C4-2B (cell line): ENCODE measurements around the gene WWP2.
A peak's percentile ranks its signal among the peaks of the same experiment; 100 is the strongest.

ENCODE experiments used
- H3K27ac ChIP-seq: fragments of 450-650 bp; 2 replicates; pipeline ENCODE4 v1.5.1; 2017
- CTCF ChIP-seq: fragments of 450-650 bp; conservative IDR thresholded peaks from 2 replicates; pipeline ENCODE4 v1.5.1; 2017; ENCODE audit warnings: mild to moderate bottlenecking
- ZFX ChIP-seq: fragments of 450-650 bp; IDR thresholded peaks from 2 replicates; pipeline ENCODE4 v1.6.1; 2017

WWP2 gene

GRCh38 chr16:69858191-69859104 lies 96.3 kb downstream of the WWP2 start:
- TF ChIP-seq CTCF (no peak), ZFX (no peak)
- H3K27ac ChIP-seq = no peak overlapping the region

GRCh38 chr16:69859105-69859989 lies 97.2 kb downstream of the WWP2 start:
- no peak overlapping the region for H3K27ac ChIP-seq
- TF ChIP-seq CTCF (peak; percentile 37), ZFX (no peak)

GRCh38 chr16:69860233-69861231 lies 98.4 kb downstream of the WWP2 start:
- peak overlapping the region; percentile 25 for H3K27ac ChIP-seq
- no peak for TF ChIP-seq ZFX
- TF ChIP-seq CTCF = no peak

- peak overlapping the region; percentile 25 for H3K27ac ChIP-seq
- no peak for TF ChIP-seq ZFX
- TF ChIP-seq CTCF = no peak
These were observed 99.3 kb downstream of the WWP2 start for GRCh38 chr16:69861292-69862030.

- TF ChIP-seq ZFX (no peak), CTCF (no peak)
- H3K27ac ChIP-seq = no peak overlapping the region
These were observed 101.5 kb downstream of the WWP2 start for GRCh38 chr16:69863401-69864281.
